GM12873 (cell line): ENCODE measurements around the gene ARMC3.

Experiments
- CTCF ChIP-seq: IDR thresholded peaks from 2 replicates; pipeline ENCODE4 v1.5.1; 2012; ENCODE audit warnings: low read depth, mild to moderate bottlenecking, moderate library complexity, low read length, control low read depth; ENCODE audit not compliant: insufficient read depth; ENCODE audit errors: missing control alignments

The ARMC3 gene

GRCh38 chr10:22899775-22900174, 28.1 kb upstream of the ARMC3 start:
- TF ChIP-seq CTCF, result no peak

- TF ChIP-seq CTCF, result no peak
Measured at GRCh38 chr10:22900841-22901601, 26.8 kb upstream of the ARMC3 start.

- no peak for TF ChIP-seq CTCF
Measured at GRCh38 chr10:22903694-22904093, 24.2 kb upstream of the ARMC3 start.

GRCh38 chr10:22906767-22907166, 21.1 kb upstream of the ARMC3 start:
- TF ChIP-seq CTCF, result no peak

- TF ChIP-seq CTCF, result no peak
Measured at GRCh38 chr10:22908837-22909236, 19.0 kb upstream of the ARMC3 start.

- TF ChIP-seq CTCF, result no peak
Measured at GRCh38 chr10:22911067-22911466, 16.8 kb upstream of the ARMC3 start.

GRCh38 chr10:22911889-22912762, 15.7 kb upstream of the ARMC3 start:
- TF ChIP-seq CTCF, result no peak
